Karpas-422 (cell line): ENCODE measurements around the gene XPO6. TPM values are rescaled to one million over a fixed set of nuclear protein-coding genes. Genes with fewer than 3 reads are reported as not detected.

ENCODE experiments used
- DNase-seq: peaks from one replicate; pipeline ENCODE4 v3.0.0-alpha.2; 2015
- H2AFZ ChIP-seq: fragments of 200-600 bp; sonication (generic); 2 replicates; pipeline ENCODE4 v1.6.1; 2014; ENCODE audit warnings: antibody characterized with exemption, low read length, mixed read lengths
- H3K27ac ChIP-seq: fragments of 200-600 bp; sonication (generic); 2 replicates; pipeline ENCODE4 v1.5.1; 2014; ENCODE audit warnings: mild to moderate bottlenecking, low read length, moderate library complexity
- H3K27me3 ChIP-seq: fragments of 200-600 bp; sonication (generic); 2 replicates; pipeline ENCODE4 v1.6.1; 2014; ENCODE audit warnings: low read length, mixed read lengths
- H3K36me3 ChIP-seq: fragments of 200-600 bp; sonication (generic); 2 replicates; pipeline ENCODE4 v1.6.1; 2014; ENCODE audit warnings: low read length, mixed read lengths; ENCODE audit not compliant: insufficient read depth
- H3K4me1 ChIP-seq: fragments of 200-600 bp; sonication (generic); 2 replicates; pipeline ENCODE4 v1.6.1; 2014; ENCODE audit warnings: mild to moderate bottlenecking, low read length, mixed read lengths
- H3K4me2 ChIP-seq: fragments of 200-600 bp; sonication (generic); 2 replicates; pipeline ENCODE4 v1.6.1; 2014; ENCODE audit warnings: low read length, low read depth, mild to moderate bottlenecking; ENCODE audit not compliant: poor library complexity, severe bottlenecking
- H3K4me3 ChIP-seq: fragments of 200-600 bp; sonication (generic); 2 replicates; pipeline ENCODE4 v1.5.1; 2014; ENCODE audit warnings: mild to moderate bottlenecking, antibody characterized with exemption, low read length, mixed read lengths
- H3K79me2 ChIP-seq: fragments of 200-600 bp; sonication (generic); 2 replicates; pipeline ENCODE4 v1.6.1; 2014; ENCODE audit warnings: mild to moderate bottlenecking, low read length, mixed read lengths
- H3K9ac ChIP-seq: fragments of 200-600 bp; sonication (generic); 2 replicates; pipeline ENCODE4 v1.6.0; 2014; ENCODE audit warnings: low read length
- H3K9me2 ChIP-seq: fragments of 200-600 bp; sonication (generic), shearing (Covaris generic); replicated peaks from 2 replicates; pipeline ENCODE4 v1.6.0; 2014; ENCODE audit warnings: mild to moderate bottlenecking, low read length, moderate library complexity; ENCODE audit not compliant: insufficient read depth
- H3K9me3 ChIP-seq: fragments of 300-700, 200-600 bp; sonication (generic); 2 replicates; pipeline ENCODE4 v1.6.1; 2014; ENCODE audit warnings: low read length, mixed read lengths
- H4K20me1 ChIP-seq: fragments of 200-600 bp; sonication (generic); 2 replicates; pipeline ENCODE4 v1.6.1; 2014; ENCODE audit warnings: mild to moderate bottlenecking, antibody characterized with exemption, low read length, low read depth; ENCODE audit not compliant: insufficient read depth
- total RNA-seq: library from RNA; depleted of rRNA; stranded (reverse); fragments of >200 nt; shearing (Covaris generic); gene quantifications from 2 replicates; pipeline ENCODE4 v1.2.3, GENCODE V29; 2014; ENCODE audit warnings: low replicate concordance

The XPO6 gene
- total RNA-seq, 1 experiment from 2014 or later: 136 TPM

- Histone ChIP-seq H3K27ac (no peak overlapping the region), H3K4me3 (no peak overlapping the region), H3K36me3 (no peaks in the 10 kb centered on the region), H3K9ac (no peak overlapping the region), H3K9me2 (no peaks in the 10 kb centered on the region), H3K9me3 (no peaks in the 10 kb centered on the region), H2AFZ (no peak overlapping the region), H3K79me2 (no peaks in the 10 kb centered on the region), H3K4me2 (no peak overlapping the region), H4K20me1 (no peaks in the 10 kb centered on the region), H3K27me3 (no peaks in the 10 kb centered on the region), H3K4me1 (no peaks in the 10 kb centered on the region)
- DNase-seq: no peak
These were observed 144.0 kb downstream of the XPO6 start for GRCh38 chr16:28067604-28068379.

- Histone ChIP-seq H3K36me3 (no peaks in the 10 kb centered on the region), H3K9ac (no peak overlapping the region), H3K4me1 (no peaks in the 10 kb centered on the region), H2AFZ (no peak overlapping the region), H3K79me2 (no peaks in the 10 kb centered on the region), H3K27me3 (no peaks in the 10 kb centered on the region), H4K20me1 (no peaks in the 10 kb centered on the region), H3K27ac (no peak overlapping the region), H3K4me3 (no peak overlapping the region), H3K4me2 (no peak overlapping the region), H3K9me2 (no peaks in the 10 kb centered on the region), H3K9me3 (no peaks in the 10 kb centered on the region)
- DNase-seq: no peak
These were observed 147.0 kb downstream of the XPO6 start for GRCh38 chr16:28064706-28065249.

GRCh38 chr16:28064150-28064549 lies 147.6 kb downstream of the XPO6 start:
- Histone ChIP-seq H3K27me3 (no peaks in the 10 kb centered on the region), H3K79me2 (no peaks in the 10 kb centered on the region), H3K4me2 (no peak overlapping the region), H4K20me1 (no peaks in the 10 kb centered on the region), H3K9ac (no peak overlapping the region), H3K4me1 (no peaks in the 10 kb centered on the region), H3K27ac (no peak overlapping the region), H3K9me2 (no peaks in the 10 kb centered on the region), H2AFZ (no peak overlapping the region), H3K36me3 (no peaks in the 10 kb centered on the region), H3K4me3 (no peak overlapping the region), H3K9me3 (no peaks in the 10 kb centered on the region)
- no peak for DNase-seq

GRCh38 chr16:28063591-28064061 lies 148.1 kb downstream of the XPO6 start, which contains the start of gene GSG1L:
GSG1L (minus strand) TSS chr16:28063714; CDS start chr16:28063424, 290 bp downstream.
- DNase-seq: no peak
- H3K27ac ChIP-seq: no peak within 1 kb of the TSS
- no peaks in the 10 kb centered on the region for H4K20me1 ChIP-seq
- H3K4me3 ChIP-seq: no peak within 1 kb of the TSS
- H3K9ac ChIP-seq: no peak within 1 kb of the TSS
- no peaks in the 10 kb centered on the region for H3K9me2 ChIP-seq
- H3K27me3 ChIP-seq: no peaks in the 10 kb centered on the region
- no peak within 1 kb of the TSS for H3K4me2 ChIP-seq
- H2AFZ ChIP-seq: no peak within 1 kb of the TSS
- H3K36me3 ChIP-seq: no peaks in the 10 kb centered on the region
- no peaks in the 10 kb centered on the region for H3K79me2 ChIP-seq
- no peaks in the 10 kb centered on the region for H3K4me1 ChIP-seq
- H3K9me3 ChIP-seq: no peaks in the 10 kb centered on the region

- Histone ChIP-seq H4K20me1 (no peaks in the 10 kb centered on the region), H3K36me3 (no peaks in the 10 kb centered on the region), H3K27me3 (no peaks in the 10 kb centered on the region), H3K9ac (no peak overlapping the region), H3K27ac (no peak overlapping the region), H3K79me2 (no peaks in the 10 kb centered on the region), H3K9me3 (no peaks in the 10 kb centered on the region), H2AFZ (no peak overlapping the region), H3K9me2 (no peaks in the 10 kb centered on the region), H3K4me2 (no peak overlapping the region), H3K4me1 (no peaks in the 10 kb centered on the region), H3K4me3 (no peak overlapping the region)
- DNase-seq: no peak
These were observed 148.8 kb downstream of the XPO6 start for GRCh38 chr16:28062847-28063521.

- Histone ChIP-seq H3K4me2 (no peak overlapping the region), H3K4me1 (no peaks in the 10 kb centered on the region), H3K9me2 (no peaks in the 10 kb centered on the region), H3K9me3 (no peaks in the 10 kb centered on the region), H3K9ac (no peak overlapping the region), H3K27ac (no peak overlapping the region), H3K79me2 (no peaks in the 10 kb centered on the region), H4K20me1 (no peaks in the 10 kb centered on the region), H3K4me3 (no peak overlapping the region), H2AFZ (no peak overlapping the region), H3K36me3 (no peaks in the 10 kb centered on the region), H3K27me3 (no peaks in the 10 kb centered on the region)
- DNase-seq: no peak
These were observed 149.4 kb downstream of the XPO6 start for GRCh38 chr16:28062261-28062846.

GRCh38 chr16:28061352-28062101 lies 150.2 kb downstream of the XPO6 start:
- Histone ChIP-seq H2AFZ (no peak overlapping the region), H3K27ac (no peak overlapping the region), H3K27me3 (no peaks in the 10 kb centered on the region), H3K4me1 (no peaks in the 10 kb centered on the region), H3K9me2 (no peaks in the 10 kb centered on the region), H3K9me3 (no peaks in the 10 kb centered on the region), H3K9ac (no peak overlapping the region), H3K79me2 (no peaks in the 10 kb centered on the region), H3K4me3 (no peak overlapping the region), H4K20me1 (no peaks in the 10 kb centered on the region), H3K4me2 (no peak overlapping the region), H3K36me3 (no peaks in the 10 kb centered on the region)
- DNase-seq: no peak
